Stimulated activated CD4-positive, alpha-beta T cell treated with anti-CD3 and anti-CD28 coated beads, TNF-alpha, amount 100 ng/mL, for 48 hours (primary cell): ENCODE data around the gene UBA7.

ENCODE experiments used
- DNase-seq, 3 donors: peaks; one replicate each; pipeline ENCODE4 v3.0.0-alpha.2; 2020; ENCODE audit warnings: low read depth in 3 of 3

Gene UBA7

DNA sequence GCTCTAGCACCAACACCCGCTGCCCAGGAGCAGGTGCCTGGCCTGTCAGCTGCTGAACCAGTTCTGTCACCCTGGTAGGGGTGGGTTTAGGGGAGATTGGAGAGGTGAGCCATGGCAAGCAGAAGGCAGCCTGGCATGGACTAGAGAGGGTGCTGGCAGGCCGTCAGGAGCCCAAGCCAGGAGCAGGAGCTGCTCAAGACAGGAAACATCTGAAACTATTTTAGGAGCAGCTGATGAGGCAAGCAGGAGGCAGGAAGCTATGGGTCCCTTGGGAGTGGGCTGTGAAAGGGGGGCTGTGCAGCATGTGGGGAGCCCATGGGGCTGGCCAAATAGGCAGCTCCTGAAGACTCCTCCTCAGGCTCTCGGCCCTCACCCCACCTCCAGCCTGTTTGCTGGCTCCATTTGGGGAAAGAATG is 8.4 kb downstream of the UBA7 start:
- DNase-seq = no peak

DNA sequence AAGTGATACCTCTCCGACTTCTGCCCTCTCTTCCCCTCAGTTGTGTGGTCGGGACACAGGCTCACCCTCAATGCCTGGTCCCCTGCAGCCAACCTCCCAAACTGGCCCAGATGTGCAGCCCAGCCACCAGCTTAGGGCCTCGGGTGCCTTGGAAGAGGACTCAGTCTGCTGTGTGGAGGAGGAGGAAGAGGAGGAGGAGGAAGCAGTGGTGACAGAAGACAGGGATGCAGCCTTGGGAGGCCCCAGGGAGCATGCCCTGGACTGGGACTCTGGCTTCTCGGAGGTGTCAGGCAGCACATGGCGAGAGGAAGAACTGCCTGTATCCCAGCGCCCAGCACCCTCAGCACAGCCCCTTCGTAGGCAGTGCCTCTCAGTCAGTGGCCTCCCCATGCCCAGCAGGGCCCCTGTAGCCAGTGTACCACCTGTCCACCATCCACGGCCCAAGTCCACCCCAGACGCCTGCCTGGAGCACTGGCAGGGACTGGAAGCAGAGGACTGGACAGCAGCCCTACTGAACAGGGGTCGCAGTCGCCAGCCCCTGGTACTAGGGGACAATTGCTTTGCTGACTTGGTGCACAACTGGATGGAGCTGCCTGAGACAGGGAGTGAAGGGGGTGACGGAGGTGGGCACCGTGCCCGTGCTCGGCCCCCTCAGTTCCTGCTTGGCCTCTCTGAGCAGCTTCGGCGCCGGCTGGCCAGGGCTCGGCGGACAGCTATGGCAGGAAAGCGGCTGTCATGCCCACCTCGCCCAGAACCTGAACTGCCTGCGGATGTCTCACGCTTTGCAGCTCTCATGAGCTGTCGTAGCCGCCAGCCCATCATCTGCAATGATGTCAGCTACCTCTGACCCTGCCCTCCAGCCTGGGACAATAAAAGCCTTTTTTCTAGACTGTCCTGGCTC is 9.4 kb downstream of the UBA7 start:
- no peak for DNase-seq

GRCh38 chr3:49803465-49804140 is 10.2 kb downstream of the UBA7 start:
- peak in 1 of 3 donors; percentile 35 for DNase-seq

GRCh38 chr3:49802719-49803464 is 10.9 kb downstream of the UBA7 start, which contains the start of gene INKA1:
Gene INKA1 (plus strand): TSS chr3:49803261. CDS start chr3:49803393, 132 bp downstream.
- DNase-seq = peak; percentile 68 to 91 (median 82)

- DNase-seq = no peak
Observed at GRCh38 chr3:49801160-49801559, 12.6 kb downstream of the UBA7 start.

DNA sequence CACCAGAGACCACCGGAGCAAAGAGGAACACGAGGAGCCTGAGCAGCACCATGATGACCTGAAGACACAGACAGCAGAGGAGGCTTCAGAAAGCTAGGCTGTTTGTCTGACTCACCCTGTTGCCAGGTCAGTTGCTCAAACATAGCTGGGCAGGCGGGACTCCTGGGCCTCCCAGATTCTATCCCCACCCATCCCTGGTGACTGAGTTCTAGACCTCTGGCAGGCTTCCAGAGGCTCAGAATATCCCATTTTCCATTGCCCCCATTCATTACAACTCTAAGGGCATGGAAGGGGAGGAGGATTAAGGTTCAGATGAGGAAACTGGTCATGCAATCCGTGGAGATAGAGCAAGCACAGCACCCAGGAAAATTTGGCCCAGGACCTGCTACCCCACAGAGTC is 14.0 kb downstream of the UBA7 start, which contains the start of gene CDHR4:
Gene CDHR4, minus strand, starts transcription at position 113 of the 400 bp plus-strand sequence. Its CDS starts 61 bp downstream, at position 52.
- DNase-seq = no peak

DNA sequence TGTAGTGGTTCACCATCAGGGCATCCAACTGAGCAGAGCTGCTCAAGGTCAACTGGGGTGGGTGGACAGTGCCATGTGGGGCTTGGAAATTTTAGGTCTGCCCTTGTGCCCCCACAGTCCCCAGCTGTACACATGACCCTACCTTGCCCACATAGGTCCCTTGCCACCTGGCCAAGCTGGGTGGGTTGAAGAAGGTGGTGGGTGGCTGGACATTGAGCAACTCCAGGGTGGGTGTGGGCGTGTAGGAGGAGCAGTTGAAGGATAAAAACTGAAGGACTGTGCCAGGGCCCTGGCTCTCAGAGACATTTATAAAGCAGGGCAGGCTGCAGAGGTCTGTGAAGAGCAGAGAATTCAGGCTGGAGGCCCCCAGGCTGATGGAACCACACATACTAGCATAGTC is 14.6 kb downstream of the UBA7 start:
- DNase-seq = no peak

DNA sequence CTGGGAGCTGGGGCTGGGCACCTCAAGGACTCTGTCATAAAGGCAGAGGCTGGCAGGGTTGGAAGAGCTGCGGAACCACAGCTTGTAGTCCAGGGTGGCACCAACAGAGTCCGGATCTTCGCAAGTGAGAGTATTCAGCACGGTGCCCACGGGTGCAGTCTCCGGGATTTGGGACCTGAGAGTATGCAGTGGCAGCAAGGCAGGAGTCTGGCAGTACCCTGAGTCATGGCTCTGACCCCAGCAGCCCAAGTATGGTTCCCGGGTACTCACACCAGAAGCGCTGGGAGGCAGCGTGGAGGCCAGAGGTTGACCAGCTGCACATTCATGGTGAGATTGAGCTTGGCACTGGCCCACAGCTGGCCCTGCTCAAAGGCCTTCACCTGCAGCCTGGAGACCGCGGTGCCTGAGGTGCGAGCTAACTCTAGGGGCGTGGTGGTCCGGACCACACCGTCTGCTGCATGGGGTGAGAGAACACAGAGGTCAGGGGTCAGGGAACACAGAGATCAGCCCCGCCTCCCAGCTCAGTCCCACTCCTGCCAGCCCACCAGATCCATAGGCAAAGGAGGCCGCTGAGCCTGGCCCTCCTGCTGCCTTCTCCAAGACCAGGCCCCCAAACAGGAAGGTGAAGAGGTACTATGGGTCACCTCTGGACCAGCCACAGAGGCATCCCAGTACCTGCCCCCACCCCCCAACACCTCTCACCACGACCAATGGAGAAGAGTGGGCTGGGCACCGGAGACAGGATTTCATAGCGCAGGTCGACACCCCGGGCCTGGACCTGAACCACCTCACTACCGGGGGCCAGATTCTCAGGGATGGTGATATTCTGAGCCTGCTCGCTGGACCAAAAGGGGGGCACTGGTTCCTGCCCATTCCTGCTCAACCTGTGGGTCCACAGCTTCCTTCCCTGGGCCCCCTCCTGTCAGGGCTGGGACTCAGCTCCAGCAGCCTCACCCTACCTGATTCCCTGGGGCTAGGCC is 18.5 kb downstream of the UBA7 start:
- DNase-seq = no peak

DNA sequence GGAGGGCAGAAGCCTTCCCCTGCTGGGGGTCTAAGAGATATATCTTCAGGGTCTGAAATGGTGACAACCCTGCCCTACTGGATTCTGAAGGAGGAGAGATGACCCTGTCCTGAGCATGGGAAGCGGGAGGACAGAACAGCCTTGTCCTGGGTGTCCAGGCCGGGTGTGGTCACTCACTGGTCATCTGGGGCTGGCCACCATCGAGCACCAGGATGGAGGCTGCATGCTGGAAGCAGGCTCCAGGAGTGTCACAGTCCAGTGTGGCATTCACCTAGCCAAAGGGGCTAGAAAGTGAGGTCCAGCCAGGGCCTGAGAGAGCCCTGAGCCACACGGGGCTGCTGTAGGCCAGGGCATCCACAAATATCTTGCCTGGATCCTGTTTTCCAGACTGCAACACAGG is 19.3 kb downstream of the UBA7 start:
- DNase-seq = no peak

- DNase-seq = no peak
Observed at GRCh38 chr3:49793486-49794085, 20.2 kb downstream of the UBA7 start.

DNA sequence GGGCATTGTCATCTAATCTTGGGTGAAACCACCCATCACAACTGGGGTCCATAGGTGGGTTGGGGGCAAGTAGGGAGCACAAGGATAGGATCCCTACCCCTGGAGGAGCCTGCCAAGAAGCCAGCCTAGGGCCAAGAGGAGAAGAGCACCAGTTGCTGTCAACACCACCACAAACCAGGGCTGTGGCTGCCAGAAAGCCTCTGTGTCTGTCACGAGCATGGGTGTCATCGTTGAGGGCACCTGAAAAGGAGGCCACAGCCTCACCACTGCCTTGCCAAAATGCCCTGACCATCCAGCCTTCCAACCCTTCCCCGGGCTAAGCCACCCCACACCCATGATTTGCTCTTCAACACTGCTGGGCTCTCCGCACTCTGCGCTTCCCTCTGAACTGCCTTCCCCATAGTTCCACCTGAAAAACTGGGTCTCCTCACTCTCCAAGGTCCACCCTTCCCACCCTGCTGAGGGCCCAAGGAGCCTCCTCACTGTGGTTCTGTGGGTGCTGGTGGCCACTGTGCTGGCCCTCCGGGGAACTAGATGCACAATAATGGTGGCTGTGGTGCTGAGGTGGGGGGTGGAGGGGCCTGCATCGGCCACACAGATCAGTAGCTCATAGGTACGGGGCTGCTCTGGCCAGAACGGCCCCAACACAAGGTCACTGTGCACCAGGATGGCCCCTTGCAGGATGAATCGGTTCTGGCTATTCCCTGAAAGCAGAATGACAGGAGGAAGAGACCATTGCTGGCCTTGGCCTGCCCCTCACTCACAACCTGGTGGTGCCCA is 21.2 kb downstream of the UBA7 start:
- DNase-seq = no peak

GRCh38 chr3:49791571-49791970 is 22.2 kb downstream of the UBA7 start:
- no peak for DNase-seq

- no peak for DNase-seq
Observed at GRCh38 chr3:49790626-49791411, 22.9 kb downstream of the UBA7 start.

DNA sequence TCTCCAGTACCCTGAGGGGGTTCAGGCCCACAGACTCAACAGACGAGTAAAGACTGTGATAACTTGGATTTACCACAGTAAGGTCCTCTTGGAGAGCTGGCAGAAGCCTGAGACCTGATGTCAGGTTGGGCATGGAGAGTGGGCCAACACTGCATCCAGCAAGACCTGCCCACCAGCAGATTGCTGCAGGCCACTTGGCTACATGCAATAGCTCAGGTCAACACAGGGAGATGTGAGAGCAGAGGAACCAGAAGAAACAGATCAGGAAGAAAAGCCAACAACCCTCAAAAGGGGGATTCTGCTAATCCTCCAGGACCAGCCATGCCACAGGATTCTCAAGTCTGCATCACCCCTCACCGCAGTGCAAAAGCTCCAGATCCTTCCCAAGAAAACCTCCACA is 25.7 kb downstream of the UBA7 start:
- DNase-seq = no peak

DNA sequence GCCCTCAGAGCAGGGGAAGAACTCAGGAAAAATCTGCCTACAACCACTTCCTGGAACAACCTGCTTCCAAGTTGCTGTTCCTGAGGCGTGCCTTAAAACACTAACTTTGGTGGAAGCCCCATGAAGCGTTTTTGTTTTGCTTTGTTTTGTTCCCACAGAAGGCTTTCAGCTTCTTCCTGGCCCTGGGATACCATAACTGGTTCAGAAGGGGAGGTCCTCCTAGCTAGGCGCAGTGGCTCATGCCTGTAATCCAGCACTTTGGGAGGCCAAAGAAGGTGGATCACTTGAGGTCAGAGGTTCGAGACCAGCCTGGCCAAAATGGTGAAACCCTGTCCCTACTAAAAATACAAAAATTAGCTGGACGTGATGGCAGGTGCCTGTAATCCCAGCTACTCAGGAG is 26.2 kb downstream of the UBA7 start:
- DNase-seq = no peak

DNA sequence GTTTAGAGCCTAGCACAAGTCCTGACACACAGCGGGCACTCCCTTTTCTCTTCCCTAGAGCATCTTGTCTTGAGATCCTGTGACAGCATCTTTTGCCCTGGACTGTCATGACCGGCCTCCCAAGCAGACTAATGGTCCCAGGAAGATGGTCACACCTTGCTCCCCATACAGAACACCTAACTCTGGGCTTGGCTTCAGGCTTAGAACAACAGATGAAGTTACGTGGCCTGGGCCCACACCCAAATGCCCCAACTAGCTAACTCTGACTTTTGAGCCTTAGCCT is 26.6 kb downstream of the UBA7 start:
- DNase-seq = no peak

- peak; percentile 99 to 100 (median 99) for DNase-seq
Observed at GRCh38 chr3:49786357-49787181, 27.2 kb downstream of the UBA7 start, which contains the start of gene IP6K1. Gene IP6K1 (minus strand): TSS chr3:49786542. CDS start chr3:49748040, 38,502 bp downstream.
